A549 (cell line): Measurements from ENCODE around the gene PKHD1. TPM values are rescaled to one million over a fixed set of nuclear protein-coding genes. Genes with fewer than 3 reads are reported as not detected.
"Not testable (repeated sequence)": the region's sequence is repeated elsewhere in the genome, so short reads cannot be mapped to it uniquely, and the experiment has no call there.

Experiments used
- ATAC-seq, 2 experiments: fragments of 200-7000 bp in 1 of 2; fragments of >200 bp in 1 of 2; cut with Nextera tagmentation in 1 of 2; cut with Tn5 transposase in 1 of 2; 3 replicates each; pipeline versions ENCODE4 v1.8.0 to v1.9.1; 2018 to 2020; ENCODE audit warnings: mild to moderate bottlenecking in 1 of 2, moderate library complexity in 1 of 2
- CTCF ChIA-PET: fragments of 300-600 bp; sonication (Branson Sonifier 250); formaldehyde crosslinking; extraction: SDS; loops from one replicate; lab custom pipeline; 2021; ENCODE audit warnings: antibody characterized with exemption, inconsistent platforms; lab: Yijun Ruan, JAX
- POLR2A ChIA-PET: fragments of 350-600 bp; formaldehyde crosslinking; extraction: SDS; loops from one replicate; lab custom pipeline; 2021; ENCODE audit warnings: antibody characterized with exemption, inconsistent platforms; lab: Yijun Ruan, JAX
- DNase-seq, 2 experiments: peaks; one replicate each; pipeline versions ENCODE4 v3.0.0 to v3.0.0-alpha.2; 2011 to 2016; ENCODE audit warnings: low read depth in 1 of 2, low spot score in 1 of 2
- FAIRE-seq: peaks from 2 replicates; lab custom pipeline; 2011; peaks lifted over from hg19 to GRCh38; lab: Jason Lieb, UNC
- H3K27ac ChIP-seq, 2 experiments: fragments of >200 bp; sonication (Bioruptor Twin); formaldehyde crosslinking; 3 replicates each; pipeline ENCODE4 v1.5.1; 2016 to 2017
- H3K4me1 ChIP-seq: fragments of >200 bp; sonication (Bioruptor Twin); formaldehyde crosslinking; 3 replicates; pipeline ENCODE4 v1.6.1; 2016
- H3K4me2 ChIP-seq: fragments of >200 bp; sonication (Bioruptor Twin); formaldehyde crosslinking; 3 replicates; pipeline ENCODE4 v1.6.1; 2016
- H3K4me3 ChIP-seq: fragments of >200 bp; sonication (Bioruptor Twin); formaldehyde crosslinking; 3 replicates; pipeline ENCODE4 v1.5.1; 2016
- H3K9me3 ChIP-seq: fragments of >200 bp; sonication (Bioruptor Twin); formaldehyde crosslinking; 3 replicates; pipeline ENCODE4 v1.6.1; 2016
- BCL3 ChIP-seq: fragments of >200 bp; sonication (Bioruptor Twin); formaldehyde crosslinking; IDR thresholded peaks from 3 replicates; pipeline ENCODE4 v1.6.1; 2016
- CHD4 ChIP-seq: fragments of 200-600 bp; sonication (generic); IDR thresholded peaks from 2 replicates; pipeline ENCODE4 v1.6.1; 2016; ENCODE audit warnings: antibody characterized with exemption, mild to moderate bottlenecking, borderline replicate concordance
- FOSB ChIP-seq: fragments of 250-450 bp; sonication (Bioruptor Pico); IDR thresholded peaks from 2 replicates; pipeline ENCODE4 v1.5.0; 2020; ENCODE audit warnings: mild to moderate bottlenecking, moderate library complexity
- HMGXB4 ChIP-seq: fragments of 250-450 bp; sonication (Bioruptor Pico); IDR thresholded peaks from 2 replicates; pipeline ENCODE4 v1.5.0; 2021; ENCODE audit warnings: mild to moderate bottlenecking, moderate library complexity, borderline replicate concordance
- HOXB5 ChIP-seq: fragments of 250-450 bp; sonication (Bioruptor Pico); IDR thresholded peaks from 2 replicates; pipeline ENCODE4 v1.5.0; 2020; ENCODE audit warnings: mild to moderate bottlenecking, moderate library complexity
- KDM5A ChIP-seq: fragments of 200-600 bp; sonication (generic); IDR thresholded peaks from 2 replicates; pipeline ENCODE4 v1.6.1; 2016; ENCODE audit warnings: antibody characterized with exemption, mild to moderate bottlenecking
- MAZ ChIP-seq: fragments of 150-350 bp; IDR thresholded peaks from 2 replicates; pipeline ENCODE4 v1.6.1; 2014; ENCODE audit warnings: antibody characterized with exemption, low read depth, low read length, borderline replicate concordance
- PBX3 ChIP-seq: IDR thresholded peaks from 2 replicates; pipeline ENCODE4 v1.6.1; 2012
- PHF8 ChIP-seq: fragments of 200-600 bp; sonication (generic); IDR thresholded peaks from 2 replicates; pipeline ENCODE4 v1.6.1; 2016; ENCODE audit warnings: low read depth, mild to moderate bottlenecking, antibody characterized with exemption, moderate library complexity, borderline replicate concordance
- POLR2A ChIP-seq: IDR thresholded peaks from 2 replicates; pipeline ENCODE4 v1.6.1; 2012; ENCODE audit warnings: mild to moderate bottlenecking, low read length
- RAD21 ChIP-seq, 2 experiments: fragments of >200 bp in 1 of 2; sonication (Bioruptor Twin) in 1 of 2; formaldehyde crosslinking in 1 of 2; IDR thresholded peaks in 1 of 2; conservative IDR thresholded peaks in 1 of 2; 2 replicates in 1 of 2; 3 replicates in 1 of 2; pipeline ENCODE4 v1.6.1; 2012 to 2018; ENCODE audit warnings: inconsistent platforms in 1 of 2
- RCOR1 ChIP-seq: fragments of 150-350 bp; IDR thresholded peaks from 2 replicates; pipeline ENCODE4 v1.6.1; 2014; ENCODE audit warnings: antibody characterized with exemption, low read length, low read depth
- RNF2 ChIP-seq: fragments of 200-600 bp; sonication (generic); IDR thresholded peaks from 2 replicates; pipeline ENCODE4 v1.6.1; 2016; ENCODE audit warnings: low read depth, mild to moderate bottlenecking, antibody characterized with exemption, moderate library complexity, borderline replicate concordance
- SMC3 ChIP-seq: fragments of >200 bp; sonication (Bioruptor Twin); formaldehyde crosslinking; IDR thresholded peaks from 3 replicates; pipeline ENCODE4 v1.6.1; 2018; ENCODE audit warnings: inconsistent platforms
- TP53 ChIP-seq: fragments of 250-450 bp; sonication (Bioruptor Pico); IDR thresholded peaks from 2 replicates; pipeline ENCODE4 v1.5.0; 2021; ENCODE audit warnings: mild to moderate bottlenecking, moderate library complexity
- WGBS: methylation state at CpG from one replicate; pipeline ENCODE4 v1.1.6; 2017; ENCODE audit errors: missing lambda C conversion rate; 5-methylcytosine and 5-hydroxymethylcytosine counted together
- polyA plus RNA-seq, 4 experiments: library from polyadenylated mRNA; depleted of rRNA in 3 of 4; stranded (reverse); fragments of >200 nt; fragmentation: RNase III in 1 of 4; extraction: RNeasy Plus Mini Kit Qiagen cat#74134 plus additional on column Dnase treatment in 1 of 4; gene quantifications; 2 replicates in 3 of 4; 3 replicates in 1 of 4; pipeline ENCODE4 v1.2.3, GENCODE V29; 2011 to 2017
- TF ChIP-seq, protein P1 (sequence below): fragments of 250-450 bp; sonication (Bioruptor Pico); IDR thresholded peaks from 2 replicates; pipeline ENCODE4 v1.5.0; 2020; ENCODE audit warnings: low read depth, mild to moderate bottlenecking, moderate library complexity
- TF ChIP-seq, protein P2 (sequence below): fragments of 150-350 bp; IDR thresholded peaks from 2 replicates; pipeline ENCODE4 v1.6.1; 2014; ENCODE audit warnings: low read depth, mild to moderate bottlenecking, low read length

PKHD1 gene
- polyA plus RNA-seq, 2 of the 4 experiments (the other 2 are of a cell fraction) = not detected

- TF ChIP-seq RAD21 (conservative IDR thresholded peaks at IDR 0.05 in 1 of 2, IDR thresholded peaks at IDR 0.05 in 1 of 2) (no peak), PBX3 (no peak), PHF8 (no peak), SMC3 (no peak), FOSB (no peak), KDM5A (no peak), POLR2A (no peak), RNF2 (no peak), MAZ (no peak), TP53 (CRISPR knock-in tag) (no peak), RCOR1 (no peak), CHD4 (no peak)
- TF ChIP-seq, protein P1, sequence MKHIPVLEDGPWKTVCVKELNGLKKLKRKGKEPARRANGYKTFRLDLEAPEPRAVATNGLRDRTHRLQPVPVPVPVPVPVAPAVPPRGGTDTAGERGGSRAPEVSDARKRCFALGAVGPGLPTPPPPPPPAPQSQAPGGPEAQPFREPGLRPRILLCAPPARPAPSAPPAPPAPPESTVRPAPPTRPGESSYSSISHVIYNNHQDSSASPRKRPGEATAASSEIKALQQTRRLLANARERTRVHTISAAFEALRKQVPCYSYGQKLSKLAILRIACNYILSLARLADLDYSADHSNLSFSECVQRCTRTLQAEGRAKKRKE (CRISPR knock-in tag) = no peak
- TF ChIP-seq, protein P2, sequence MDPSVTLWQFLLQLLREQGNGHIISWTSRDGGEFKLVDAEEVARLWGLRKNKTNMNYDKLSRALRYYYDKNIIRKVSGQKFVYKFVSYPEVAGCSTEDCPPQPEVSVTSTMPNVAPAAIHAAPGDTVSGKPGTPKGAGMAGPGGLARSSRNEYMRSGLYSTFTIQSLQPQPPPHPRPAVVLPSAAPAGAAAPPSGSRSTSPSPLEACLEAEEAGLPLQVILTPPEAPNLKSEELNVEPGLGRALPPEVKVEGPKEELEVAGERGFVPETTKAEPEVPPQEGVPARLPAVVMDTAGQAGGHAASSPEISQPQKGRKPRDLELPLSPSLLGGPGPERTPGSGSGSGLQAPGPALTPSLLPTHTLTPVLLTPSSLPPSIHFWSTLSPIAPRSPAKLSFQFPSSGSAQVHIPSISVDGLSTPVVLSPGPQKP = no peak
- POLR2A ChIA-PET = no interaction called here
- CTCF ChIA-PET = interaction anchor here (0.9 to 1.7 kb wide), 4 partner anchors 10 to 172 kb away, joined by 3 to 8 read pairs (median 4); no protein-coding TSS in a partner anchor
- ATAC-seq (no peak), FAIRE-seq (no peak), DNase-seq (no peak)
- H3K27ac ChIP-seq = no peak overlapping the region
- H3K4me3 ChIP-seq = no peak overlapping the region
- no peak overlapping the region for H3K4me2 ChIP-seq
- H3K4me1 ChIP-seq = no peaks in the 10 kb centered on the region
- 43% methylated on average over 4 of the region's 7 CpGs for WGBS
- no peaks in the 10 kb centered on the region for H3K9me3 ChIP-seq
These were observed 233.1 kb downstream of the PKHD1 start for GRCh38 chr6:51854347-51854746.

- DNase-seq, H3K27ac ChIP-seq, CTCF ChIA-PET, ATAC-seq, H3K4me1 ChIP-seq, POLR2A ChIA-PET, H3K4me3 ChIP-seq, H3K9me3 ChIP-seq, H3K4me2 ChIP-seq, FAIRE-seq: not testable (repeated sequence)
- WGBS = 0% methylated on average over 1 of the region's 1 CpG
These were observed 234.3 kb downstream of the PKHD1 start for GRCh38 chr6:51853109-51853508.

DNA sequence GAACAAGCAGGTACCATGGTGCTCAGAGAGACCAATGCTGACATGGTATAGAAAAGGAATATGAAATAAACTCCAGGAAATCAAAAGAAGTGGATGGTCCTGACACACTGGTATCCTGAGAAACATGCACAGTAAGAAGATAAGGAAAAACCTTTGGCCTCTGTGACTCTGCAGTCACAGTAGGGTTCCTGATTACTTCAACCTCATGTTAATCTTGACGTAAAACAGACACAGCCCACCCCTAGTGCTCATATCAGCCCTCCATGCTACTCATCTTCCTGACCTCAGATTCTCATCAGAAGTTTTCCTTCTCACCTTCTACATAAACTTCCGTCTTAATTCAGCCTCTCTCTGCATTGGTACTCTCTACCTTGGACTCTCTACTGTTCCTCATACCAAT, 240.9 kb downstream of the PKHD1 start:
- H3K4me2 ChIP-seq = no peak overlapping the region
- TF ChIP-seq BCL3 = no peak
- TF ChIP-seq HMGXB4 (CRISPR knock-in tag) = no peak
- TF ChIP-seq HOXB5 (CRISPR knock-in tag) = no peak
- no peaks in the 10 kb centered on the region for H3K9me3 ChIP-seq
- ATAC-seq (no peak), DNase-seq (no peak), FAIRE-seq (no peak)
- POLR2A ChIA-PET = no interaction called here
- no peak overlapping the region for H3K4me3 ChIP-seq
- CTCF ChIA-PET = no interaction called here
- H3K27ac ChIP-seq = no peak overlapping the region
- H3K4me1 ChIP-seq = no peaks in the 10 kb centered on the region
- 6% methylated on average over 2 of the region's 2 CpGs for WGBS
